H9 (cell line): Measurements from ENCODE around the gene DUSP10. TPM values are rescaled to one million over a fixed set of nuclear protein-coding genes. Genes with fewer than 3 reads are reported as not detected.

ENCODE experiments used
- DNase-seq: peaks from one replicate; pipeline ENCODE4 v3.0.0-alpha.2; 2017
- H2AFZ ChIP-seq: one replicate; pipeline ENCODE4 v1.6.1; 2013; ENCODE audit warnings: mild to moderate bottlenecking, low read length, control low read depth, moderate library complexity
- H2AK5ac ChIP-seq: 2 replicates; pipeline ENCODE4 v1.6.1; 2013; ENCODE audit warnings: low read length, control low read depth, mixed read lengths; ENCODE audit not compliant: insufficient read length
- H2BK120ac ChIP-seq: one replicate; pipeline ENCODE4 v1.6.1; 2013; ENCODE audit warnings: low read depth, mild to moderate bottlenecking, low read length, control low read depth, inconsistent platforms; ENCODE audit not compliant: poor library complexity, severe bottlenecking
- H2BK12ac ChIP-seq: 2 replicates; pipeline ENCODE4 v1.6.1; 2013; ENCODE audit warnings: low read length, control low read depth, mixed read lengths, low read depth; ENCODE audit not compliant: insufficient read length
- H2BK15ac ChIP-seq: 2 replicates; pipeline ENCODE4 v1.6.1; 2013; ENCODE audit warnings: low read depth, low read length, control low read depth
- H2BK20ac ChIP-seq: one replicate; pipeline ENCODE4 v1.6.1; 2013; ENCODE audit warnings: low read depth, mild to moderate bottlenecking, low read length, control low read depth, inconsistent platforms; ENCODE audit not compliant: poor library complexity, severe bottlenecking
- H2BK5ac ChIP-seq: 2 replicates; pipeline ENCODE4 v1.6.1; 2013; ENCODE audit warnings: low read length, control low read depth, mixed read lengths; ENCODE audit not compliant: insufficient read length
- H3K14ac ChIP-seq: 2 replicates; pipeline ENCODE4 v1.6.1; 2013; ENCODE audit warnings: low read length, control low read depth; ENCODE audit not compliant: insufficient read depth
- H3K18ac ChIP-seq: 2 replicates; pipeline ENCODE4 v1.6.1; 2013; ENCODE audit warnings: low read depth, mild to moderate bottlenecking, mixed read lengths, low read length, control low read depth; ENCODE audit not compliant: insufficient read length
- H3K23ac ChIP-seq: 2 replicates; pipeline ENCODE4 v1.6.1; 2013; ENCODE audit warnings: low read length, control low read depth, mixed read lengths, low read depth; ENCODE audit not compliant: insufficient read length
- H3K23me2 ChIP-seq: 2 replicates; pipeline ENCODE4 v1.6.1; 2013; ENCODE audit warnings: low read depth, mild to moderate bottlenecking, mixed read lengths, low read length, control low read depth; ENCODE audit not compliant: insufficient read length, poor library complexity, severe bottlenecking
- H3K27ac ChIP-seq: 2 replicates; pipeline ENCODE4 v1.5.1; 2013; ENCODE audit warnings: low read length, control low read depth, mixed read lengths, low read depth; ENCODE audit not compliant: insufficient read length
- H3K27me3 ChIP-seq: 2 replicates; pipeline ENCODE4 v1.6.1; 2013; ENCODE audit warnings: low read length, control low read depth, inconsistent platforms; ENCODE audit not compliant: insufficient read depth
- H3K4ac ChIP-seq: 2 replicates; pipeline ENCODE4 v1.6.1; 2013; ENCODE audit warnings: low read depth, mild to moderate bottlenecking, control low read depth, inconsistent platforms, low read length, moderate library complexity
- H3K4me1 ChIP-seq: 2 replicates; pipeline ENCODE4 v1.6.1; 2013; ENCODE audit warnings: low read length, control low read depth, inconsistent platforms; ENCODE audit not compliant: insufficient read depth
- H3K4me2 ChIP-seq: 2 replicates; pipeline ENCODE4 v1.6.1; 2013; ENCODE audit warnings: low read length, control low read depth, mixed read lengths; ENCODE audit not compliant: insufficient read length, insufficient read depth
- H3K56ac ChIP-seq: 2 replicates; pipeline ENCODE4 v1.6.1; 2013; ENCODE audit warnings: low read depth, mild to moderate bottlenecking, mixed read lengths, low read length, control low read depth; ENCODE audit not compliant: insufficient read length
- H3K79me1 ChIP-seq: 2 replicates; pipeline ENCODE4 v1.6.1; 2013; ENCODE audit warnings: low read depth, mild to moderate bottlenecking, moderate library complexity, low read length, control low read depth, inconsistent platforms; ENCODE audit not compliant: insufficient read depth, poor library complexity, severe bottlenecking
- H3K79me2 ChIP-seq: 2 replicates; pipeline ENCODE4 v1.6.1; 2013; ENCODE audit warnings: low read length, control low read depth, inconsistent platforms; ENCODE audit not compliant: insufficient read depth
- H3K9ac ChIP-seq: 2 replicates; pipeline ENCODE4 v1.6.1; 2013; ENCODE audit warnings: low read length, control low read depth, mixed read lengths; ENCODE audit not compliant: insufficient read length; ENCODE audit errors: extremely low read depth
- H3K9me3 ChIP-seq: one replicate; pipeline ENCODE4 v1.6.1; 2013; ENCODE audit warnings: low read depth, low read length, inconsistent platforms; ENCODE audit not compliant: control insufficient read depth
- H3T11ph ChIP-seq: one replicate; pipeline ENCODE4 v1.6.1; 2013; ENCODE audit warnings: mild to moderate bottlenecking, low read length, control low read depth, inconsistent platforms
- H4K20me1 ChIP-seq: one replicate; pipeline ENCODE4 v1.6.1; 2013; ENCODE audit not compliant: control insufficient read depth, insufficient read length, insufficient read depth
- H4K5ac ChIP-seq: 2 replicates; pipeline ENCODE4 v1.6.1; 2013; ENCODE audit warnings: low read depth, mild to moderate bottlenecking, mixed read lengths, low read length, control low read depth; ENCODE audit not compliant: insufficient read length
- H4K8ac ChIP-seq: replicated peaks from 2 replicates; pipeline ENCODE4 v1.6.1; 2013; ENCODE audit warnings: low read length, control low read depth, mixed read lengths, low read depth; ENCODE audit not compliant: insufficient read length
- H4K91ac ChIP-seq: 2 replicates; pipeline ENCODE4 v1.6.1; 2013; ENCODE audit warnings: low read depth, mild to moderate bottlenecking, moderate library complexity, mixed read lengths, low read length, control low read depth; ENCODE audit not compliant: insufficient read length
- H3K27ac Mint-ChIP-seq, 3 experiments: 2 replicates in 2 of 3; 3 replicates in 1 of 3; pipeline ENCODE4 v1.8.0; 2020 to 2021; ENCODE audit warnings: mixed read lengths in 3 of 3, mild to moderate bottlenecking in 1 of 3, moderate library complexity in 1 of 3
- H3K27me3 Mint-ChIP-seq: 2 replicates; pipeline ENCODE4 v1.8.0; 2021; ENCODE audit warnings: low read depth, mild to moderate bottlenecking, moderate library complexity, mixed read lengths
- H3K36me3 Mint-ChIP-seq, 3 experiments: 2 replicates in 2 of 3; 3 replicates in 1 of 3; pipeline ENCODE4 v1.8.0; 2020 to 2021; ENCODE audit warnings: low read depth in 3 of 3, mixed read lengths in 3 of 3; ENCODE audit not compliant: insufficient read depth in 1 of 3
- H3K4me1 Mint-ChIP-seq, 2 experiments: 2 replicates each; pipeline ENCODE4 v1.8.0; 2020; ENCODE audit warnings: mixed read lengths in 2 of 2
- H3K4me3 Mint-ChIP-seq, 2 experiments: 2 replicates in 1 of 2; 3 replicates in 1 of 2; pipeline ENCODE4 v1.8.0; 2020 to 2021; ENCODE audit warnings: mild to moderate bottlenecking in 2 of 2, mixed read lengths in 2 of 2, moderate library complexity in 1 of 2
- H3K9me3 Mint-ChIP-seq, 2 experiments: 2 replicates in 1 of 2; 3 replicates in 1 of 2; pipeline ENCODE4 v1.8.0; 2020; ENCODE audit warnings: mild to moderate bottlenecking in 2 of 2, mixed read lengths in 2 of 2, moderate library complexity in 1 of 2
- CTCF ChIP-seq: fragments of 200-600 bp; sonication (generic); conservative IDR thresholded peaks from 3 replicates; pipeline ENCODE4 v1.8.0; 2021; ENCODE audit warnings: antibody characterized with exemption, mild to moderate bottlenecking
- WGBS: extraction: QIAGEN DNeasy Blood & Tissue Kit; methylation state at CpG from one replicate; pipeline ENCODE4 v1.1.7; 2013; ENCODE audit warnings: missing lambda C conversion rate, low lambda C conversion rate, mixed read lengths; ENCODE audit not compliant: insufficient read length; ENCODE audit errors: extremely low coverage; 5-methylcytosine and 5-hydroxymethylcytosine counted together
- total RNA-seq: library from RNA; stranded (reverse); gene quantifications from 2 replicates; pipeline ENCODE4 v1.2.1, GENCODE V29; 2021

Gene DUSP10
- total RNA-seq, 1 experiment from 2014 or later = 2.0 TPM

GRCh38 chr1:221783437-221783836, 41.5 kb upstream of the DUSP10 start:
- H3K4ac ChIP-seq = no peak overlapping the region
- H2AK5ac ChIP-seq = no peak overlapping the region
- DNase-seq = no peak
- Mint-ChIP-seq H3K9me3 (no peaks in the 10 kb centered on the region), H3K27me3 (peaks cover 2% of the 10 kb centered on the region; the same call in 1 of the 2 replicates), H3K4me1 (peaks cover 13 to 16% of the 10 kb centered on the region in 2 experiments), H3K4me3 (no peak overlapping the region), H3K27ac (no peak overlapping the region), H3K36me3 (no peaks in the 10 kb centered on the region; a peak in 1 of 7 replicates)
- no peak overlapping the region for H2BK15ac ChIP-seq
- H3K18ac ChIP-seq = no peak overlapping the region
- H2BK12ac ChIP-seq = no peak overlapping the region
- H3K4me2 ChIP-seq = no peak overlapping the region
- no peak overlapping the region for H3K56ac ChIP-seq
- no peaks in the 10 kb centered on the region for H3K4me1 ChIP-seq
- H3K14ac ChIP-seq = no peak overlapping the region
- no peak overlapping the region for H4K5ac ChIP-seq
- no peak overlapping the region for H3K9ac ChIP-seq
- no peak overlapping the region for H2AFZ ChIP-seq
- no peaks in the 10 kb centered on the region for H3K9me3 ChIP-seq
- no peak overlapping the region for H4K8ac ChIP-seq
- H3K79me1 ChIP-seq = no peaks in the 10 kb centered on the region
- H2BK20ac ChIP-seq = no peak overlapping the region
- no peak overlapping the region for H3T11ph ChIP-seq
- H3K23ac ChIP-seq = no peak overlapping the region
- H3K23me2 ChIP-seq = no peaks in the 10 kb centered on the region
- no peak overlapping the region for H2BK120ac ChIP-seq
- H3K79me2 ChIP-seq = no peaks in the 10 kb centered on the region
- no peaks in the 10 kb centered on the region for H3K27me3 ChIP-seq
- TF ChIP-seq CTCF = no peak
- WGBS = no CpG with 5 or more reads among the region's 6 CpGs
- no peaks in the 10 kb centered on the region for H4K20me1 ChIP-seq
- H3K27ac ChIP-seq = no peak overlapping the region
- no peak overlapping the region for H2BK5ac ChIP-seq
- no peak overlapping the region for H4K91ac ChIP-seq
